Gastrocnemius medialis (tissue), 4 donors: ENCODE data around the gene TNRC6A.

Experiments
- CTCF ChIP-seq, 5 experiments: fragments of 450-650 bp in 3 of 5; fragments of 200-600 bp in 2 of 5; sonication (generic) in 2 of 5; IDR thresholded peaks in 4 of 5; conservative IDR thresholded peaks in 1 of 5; 1 replicate in 4 of 5; 2 replicates in 1 of 5; pipeline ENCODE4 v1.5.1; 2016 to 2019; ENCODE audit warnings: antibody characterized with exemption in 5 of 5, mild to moderate bottlenecking in 3 of 5, moderate library complexity in 3 of 5
- POLR2A ChIP-seq, 2 donors: fragments of 450-650 bp; IDR thresholded peaks; one replicate each; pipeline ENCODE4 v1.6.1; 2017; ENCODE audit warnings: antibody characterized with exemption in 2 of 2, mild to moderate bottlenecking in 2 of 2, moderate library complexity in 2 of 2

DNA sequence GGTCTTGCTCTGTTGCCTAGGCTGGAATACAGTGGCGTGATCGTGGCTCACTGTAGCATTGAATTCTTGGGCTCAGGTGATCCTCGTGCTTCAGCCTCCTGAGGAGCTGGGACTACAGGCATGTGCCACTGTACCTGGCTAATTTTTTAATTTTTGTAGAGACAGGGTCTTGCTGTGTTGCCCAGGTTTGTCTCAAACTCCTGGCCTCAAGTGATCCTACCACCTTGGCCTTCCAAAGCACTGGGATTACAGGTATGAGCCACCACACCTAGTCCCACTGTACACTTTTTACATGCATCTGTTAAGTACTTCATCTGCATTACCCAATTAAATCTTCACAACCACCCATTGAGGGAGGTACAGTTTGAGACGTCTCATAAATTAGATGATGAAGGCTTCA, 12.4 kb downstream of the TNRC6A start:
- TF ChIP-seq POLR2A (IDR thresholded peaks at IDR 0.05) (no peak), CTCF (IDR thresholded peaks at IDR 0.05 in 4 of 5, conservative IDR thresholded peaks at IDR 0.05 in 1 of 5) (no peak)
